ENCODE results near the gene CDC42EP5. TPM values are rescaled to one million over a fixed set of nuclear protein-coding genes. Genes with fewer than 3 reads are reported as not detected.

The CDC42EP5 gene
- total RNA-seq, 1 donor from 2014 or later: 14.9 TPM

Other genes starting within 250 kb of the CDC42EP5 start
- gene LILRA6, start 230.5 kb downstream of the CDC42EP5 start, total RNA-seq: 0.95 TPM
- 6.5 TPM for gene LILRB5, start 216.0 kb downstream of the CDC42EP5 start, total RNA-seq
- 3.3 TPM for gene LILRB2, start 192.2 kb downstream of the CDC42EP5 start, total RNA-seq
- 1.1 TPM for gene LILRA5, start 160.1 kb downstream of the CDC42EP5 start, total RNA-seq
- gene LILRA4, start 134.1 kb downstream of the CDC42EP5 start, total RNA-seq: 0.26 TPM
- gene LAIR1, start 108.4 kb downstream of the CDC42EP5 start, total RNA-seq: 36.1 TPM
- gene TTYH1, start 57.8 kb downstream of the CDC42EP5 start, total RNA-seq: 2.7 TPM
- 236 TPM for gene LENG8, start 24.1 kb downstream of the CDC42EP5 start, total RNA-seq
- 11.0 TPM for gene LENG9, start 9.5 kb downstream of the CDC42EP5 start, total RNA-seq
- not detected for gene LAIR2, start 29.5 kb upstream of the CDC42EP5 start, total RNA-seq
- gene LILRA2, start 100.5 kb upstream of the CDC42EP5 start, total RNA-seq: 5.8 TPM
- 1.9 TPM for gene LILRA1, start 120.3 kb upstream of the CDC42EP5 start, total RNA-seq
- 11.4 TPM for gene LILRB1, start 157.2 kb upstream of the CDC42EP5 start, total RNA-seq
- gene LILRB4, start 189.7 kb upstream of the CDC42EP5 start, total RNA-seq: 16.4 TPM

Measured in mucosa of gallbladder (tissue), 1 donor.